Left ventricle myocardium inferior (tissue), 1 donor: Measurements from ENCODE around the gene ZNF584. TPM values are rescaled to one million over a fixed set of nuclear protein-coding genes. Genes with fewer than 3 reads are reported as not detected.

Source experiments
- DNase-seq: peaks from one replicate; pipeline ENCODE4 v3.0.0-alpha.2; 2020
- H3K27ac ChIP-seq: fragments of 200-600 bp; replicated peaks from 2 replicates; pipeline ENCODE4 v1.8.0; 2021
- H3K27me3 ChIP-seq: fragments of 200-600 bp; 2 replicates; pipeline ENCODE4 v1.8.0; 2021; ENCODE audit warnings: low read depth
- H3K36me3 ChIP-seq: fragments of 200-600 bp; 2 replicates; pipeline ENCODE4 v1.8.0; 2021
- H3K4me1 ChIP-seq: fragments of 200-600 bp; 2 replicates; pipeline ENCODE4 v1.8.0; 2021
- H3K4me3 ChIP-seq: fragments of 200-600 bp; 2 replicates; pipeline ENCODE4 v1.8.0; 2021; ENCODE audit warnings: mild to moderate bottlenecking, moderate library complexity
- H3K9me3 ChIP-seq: fragments of 200-600 bp; replicated peaks from 2 replicates; pipeline ENCODE4 v1.8.0; 2021
- CTCF ChIP-seq: fragments of 200-600 bp; IDR thresholded peaks from 2 replicates; pipeline ENCODE4 v1.8.0; 2021; ENCODE audit warnings: antibody characterized with exemption, mild to moderate bottlenecking, borderline replicate concordance
- intact Hi-C: fragments of 100-400 bp; cut with micrococcal nuclease; formaldehyde crosslinking; loops from one replicate; pipeline ENCODE4 v1.11.0; 2022
- total RNA-seq: library from RNA; stranded (reverse); fragmentation: NEBNext Ultra II Directional; extraction: Animal tissue kit (Norgen Biotek cat#: 25700); gene quantifications from one replicate; pipeline ENCODE4 v1.2.1, GENCODE V29; 2021
- donor health status: DM: no; HTN: yes; CAD: no; lungs with severe emphysema.

The ZNF584 gene
- total RNA-seq, 1 donor from 2014 or later = 16.8 TPM

- H3K4me3 ChIP-seq = no peak overlapping the region
- H3K4me1 ChIP-seq = peaks cover 56% of the 10 kb centered on the region
- H3K27ac ChIP-seq = no peak overlapping the region
- no peak for TF ChIP-seq CTCF
- no peaks in the 10 kb centered on the region for H3K9me3 ChIP-seq
- peaks cover 1% of the 10 kb centered on the region for H3K36me3 ChIP-seq
- intact Hi-C loops = no loop called here
- DNase-seq = no peak
- no peaks in the 10 kb centered on the region for H3K27me3 ChIP-seq
Measured at GRCh38 chr19:58382997-58383603, 25.3 kb upstream of the ZNF584 start.

GRCh38 chr19:58385313-58385890 lies 23.0 kb upstream of the ZNF584 start:
- H3K9me3 ChIP-seq = no peaks in the 10 kb centered on the region
- intact Hi-C loops = no loop called here
- H3K27ac ChIP-seq = peak overlapping the region; percentile 100
- H3K36me3 ChIP-seq = peaks cover 24% of the 10 kb centered on the region
- no peak for TF ChIP-seq CTCF
- DNase-seq = no peak
- peak overlapping the region; percentile 71 for H3K4me3 ChIP-seq
- peaks cover 65% of the 10 kb centered on the region for H3K4me1 ChIP-seq
- H3K27me3 ChIP-seq = no peaks in the 10 kb centered on the region

GRCh38 chr19:58385891-58386575 lies 22.4 kb upstream of the ZNF584 start:
- H3K4me1 ChIP-seq = peaks cover 67% of the 10 kb centered on the region
- TF ChIP-seq CTCF = no peak
- intact Hi-C loops = no loop called here
- H3K36me3 ChIP-seq = peaks cover 31% of the 10 kb centered on the region
- H3K4me3 ChIP-seq = peak overlapping the region; percentile 71
- peak overlapping the region; percentile 100 for H3K27ac ChIP-seq
- no peaks in the 10 kb centered on the region for H3K9me3 ChIP-seq
- no peaks in the 10 kb centered on the region for H3K27me3 ChIP-seq
- DNase-seq = no peak

GRCh38 chr19:58386576-58387337 lies 21.7 kb upstream of the ZNF584 start, which contains the start of gene RPS5:
TSS of gene RPS5 (plus strand) at chr19:58387269. CDS start at chr19:58388138, 869 bp downstream.
- peak; percentile 93 for DNase-seq
- Histone ChIP-seq H3K27ac (peak within 1 kb of the TSS; percentile 100), H3K4me3 (peak within 1 kb of the TSS; percentile 71), H3K27me3 (no peaks in the 10 kb centered on the region), H3K9me3 (no peaks in the 10 kb centered on the region), H3K4me1 (peaks cover 61% of the 10 kb centered on the region), H3K36me3 (peaks cover 38% of the 10 kb centered on the region)
- TF ChIP-seq CTCF = no peak
- intact Hi-C loops = no loop called here
